ENCODE measurements around the gene ASGR1.
"Not testable (repeated sequence)": the region's sequence is repeated elsewhere in the genome, so short reads cannot be mapped to it uniquely, and the experiment has no call there.

ASGR1 gene

DNA sequence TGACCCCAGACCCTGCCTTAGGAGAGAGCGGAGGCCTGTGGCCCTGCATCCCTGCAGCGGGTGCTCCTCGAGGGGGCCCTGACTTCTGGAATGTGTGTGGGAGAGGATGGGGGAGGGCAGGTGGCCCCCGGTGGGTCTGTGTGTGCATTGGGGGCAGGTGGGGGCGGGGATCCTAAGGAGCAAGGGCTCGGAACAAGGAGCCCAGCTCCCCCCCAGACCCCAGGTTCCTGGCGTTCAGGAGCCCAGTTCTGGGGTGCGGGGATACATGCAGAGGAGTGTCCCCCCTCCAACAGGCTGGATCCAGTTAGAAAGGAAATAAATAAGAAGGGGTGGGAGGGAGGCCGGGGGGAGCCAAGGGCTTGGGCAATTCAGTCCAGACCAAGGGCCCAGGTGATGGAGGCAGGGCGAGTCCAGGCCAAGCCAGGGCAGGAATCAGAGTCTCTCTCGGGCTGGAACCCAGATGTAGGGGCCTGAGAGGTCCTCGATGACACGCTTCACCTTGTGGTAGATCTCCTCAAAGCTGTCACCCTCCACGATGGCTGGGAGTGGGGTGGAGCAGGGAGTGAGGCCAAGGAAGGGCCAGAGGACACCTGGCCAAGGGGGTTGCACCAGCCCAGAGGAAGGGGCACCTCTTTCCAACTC, 11.2 kb upstream of the ASGR1 start:
- no peak for DNase-seq (ENCODE audit: low read depth)

GRCh38 chr17:7186241-7186640, 7.1 kb upstream of the ASGR1 start:
- no peak for DNase-seq (ENCODE audit: low read depth)

DNA sequence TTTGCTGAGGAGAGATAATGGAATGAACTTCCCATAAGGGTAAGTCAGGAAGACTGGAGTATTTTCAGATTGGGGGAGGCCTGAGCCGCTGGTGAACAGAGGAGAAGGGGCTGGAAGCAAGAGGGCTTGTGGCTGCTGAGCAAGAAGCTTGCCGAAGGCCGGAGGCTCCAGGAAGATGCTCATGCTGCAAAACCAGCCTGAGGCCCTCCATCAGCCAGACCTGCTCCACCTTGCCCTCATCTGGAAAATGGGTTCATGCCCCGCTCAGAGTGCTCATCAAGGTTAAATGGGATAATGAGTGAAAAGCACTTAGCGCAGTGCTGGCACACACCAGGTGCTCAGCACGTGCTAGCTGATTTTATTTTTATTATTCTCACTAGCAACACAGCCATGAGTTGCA, 5.5 kb upstream of the ASGR1 start:
- no peak for DNase-seq (ENCODE audit: low read depth)

- DNase-seq (ENCODE audit: low read depth): no peak
These were observed 4.9 kb upstream of the ASGR1 start for GRCh38 chr17:7184091-7184488.

- no peak for DNase-seq (ENCODE audit: low read depth)
These were observed 4.4 kb upstream of the ASGR1 start for GRCh38 chr17:7183433-7184090.

DNA sequence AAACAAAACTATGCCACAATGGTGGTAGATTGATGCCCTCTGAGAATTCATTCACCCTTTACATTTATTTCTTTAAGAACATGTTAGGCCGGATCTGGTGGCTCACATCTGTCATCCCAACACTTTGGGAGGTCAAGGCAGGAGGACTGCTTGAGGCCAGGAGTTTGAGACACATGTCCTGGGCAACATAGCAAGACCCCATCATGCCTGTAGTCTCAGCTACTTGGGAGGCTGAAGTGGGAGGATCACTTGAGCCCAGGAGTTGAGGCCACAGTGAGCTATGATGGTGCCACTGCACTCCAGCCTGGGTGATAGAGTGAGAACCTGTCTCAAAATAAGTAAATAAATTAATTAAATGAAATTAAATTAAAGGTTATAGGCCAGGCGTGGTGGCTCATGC, 2.9 kb upstream of the ASGR1 start:
- DNase-seq (ENCODE audit: low read depth): not testable (repeated sequence)

DNA sequence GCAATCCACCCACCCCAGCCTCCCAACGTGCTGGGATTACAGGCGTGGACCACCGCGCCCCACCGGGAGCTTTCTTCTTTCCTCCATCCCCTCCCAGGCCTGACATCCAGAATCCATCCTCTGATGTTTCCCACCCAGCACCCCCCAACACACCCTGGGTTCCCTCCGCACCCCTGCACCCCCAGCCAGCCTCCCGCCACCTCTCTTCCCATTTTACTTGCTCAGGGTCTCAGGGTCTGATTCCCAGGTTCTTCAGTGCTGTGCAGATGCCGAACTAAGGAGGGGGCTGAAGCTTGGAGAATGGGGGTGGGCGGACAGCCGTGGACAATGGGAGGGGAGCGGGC, 225 bp downstream of the ASGR1 start:
- DNase-seq (ENCODE audit: low read depth): no peak

DNA sequence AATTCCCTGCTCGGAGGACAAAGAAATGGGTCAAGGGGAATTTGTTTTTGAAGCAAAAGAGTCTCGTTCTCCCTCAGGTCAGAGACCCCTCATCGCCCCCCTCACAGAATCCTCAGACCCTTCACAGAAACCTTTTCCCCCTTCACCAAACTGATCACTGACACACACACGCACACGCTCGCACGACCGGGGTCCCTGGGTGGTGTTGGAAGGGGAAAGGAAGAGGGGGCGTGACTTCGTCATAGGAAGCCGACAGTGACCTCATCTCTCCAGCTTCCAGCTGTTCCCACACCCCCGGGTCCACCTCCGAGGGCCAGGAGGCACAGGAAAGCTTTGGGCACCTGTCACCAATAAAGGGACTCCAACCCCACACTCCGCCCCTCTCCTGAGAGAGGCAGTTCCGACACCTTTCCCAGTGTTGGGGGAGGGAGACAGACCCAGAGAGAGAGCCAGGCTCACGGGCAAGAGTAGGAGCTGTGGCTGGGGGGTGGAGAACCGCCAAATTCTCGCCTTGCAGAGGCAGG, 1.2 kb downstream of the ASGR1 start:
- no peak for DNase-seq (ENCODE audit: low read depth)

- DNase-seq (ENCODE audit: low read depth): peak; percentile 56
These were observed 1.8 kb downstream of the ASGR1 start for GRCh38 chr17:7177191-7177953.

DNA sequence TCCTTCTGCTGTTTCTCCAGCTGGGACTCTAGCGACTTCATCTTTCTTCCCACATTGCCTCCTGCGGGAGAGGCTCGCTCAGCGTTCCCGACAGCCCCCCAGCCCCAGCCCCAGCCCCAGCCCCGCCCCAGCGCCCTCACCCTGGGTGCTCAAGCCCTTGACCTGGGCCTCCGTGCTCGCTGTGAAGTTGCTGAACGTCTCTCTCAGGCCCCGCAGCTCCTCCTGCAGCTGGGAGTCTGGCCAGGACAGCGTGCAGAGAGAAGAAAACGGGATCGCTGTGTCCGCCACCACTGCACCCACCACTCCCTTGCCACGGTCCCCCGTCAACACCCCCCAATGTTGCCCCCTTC, 2.4 kb downstream of the ASGR1 start:
- DNase-seq (ENCODE audit: low read depth): no peak

DNA sequence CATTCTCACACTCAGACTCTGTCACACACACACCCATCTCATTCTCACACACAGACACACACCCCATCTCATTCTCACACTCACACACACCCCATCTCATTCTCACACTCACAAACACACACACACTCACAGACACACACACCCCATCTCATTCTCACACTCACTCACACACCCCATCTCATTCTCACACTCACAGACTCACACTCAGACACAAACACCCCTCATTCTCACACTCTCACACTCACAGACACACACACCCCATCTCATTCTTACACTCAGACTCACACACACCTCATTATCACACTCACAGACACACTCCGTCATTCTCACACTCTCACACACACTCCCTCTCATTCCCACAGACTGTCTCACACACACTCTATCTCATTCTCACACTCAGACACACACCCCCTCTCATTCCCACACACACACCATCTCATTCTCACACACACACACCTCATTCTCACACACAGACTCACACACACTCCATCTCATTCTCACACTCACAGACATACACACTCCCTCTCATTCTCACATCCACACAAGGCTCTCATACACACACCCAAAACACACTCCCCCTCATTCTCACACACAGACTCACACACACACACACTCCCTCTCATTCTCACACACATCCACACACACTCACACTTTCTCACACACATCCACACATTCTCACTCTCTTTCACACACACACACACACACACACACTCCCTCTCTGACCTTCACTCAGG, 2.9 kb downstream of the ASGR1 start:
- DNase-seq (ENCODE audit: low read depth): no peak

DNA sequence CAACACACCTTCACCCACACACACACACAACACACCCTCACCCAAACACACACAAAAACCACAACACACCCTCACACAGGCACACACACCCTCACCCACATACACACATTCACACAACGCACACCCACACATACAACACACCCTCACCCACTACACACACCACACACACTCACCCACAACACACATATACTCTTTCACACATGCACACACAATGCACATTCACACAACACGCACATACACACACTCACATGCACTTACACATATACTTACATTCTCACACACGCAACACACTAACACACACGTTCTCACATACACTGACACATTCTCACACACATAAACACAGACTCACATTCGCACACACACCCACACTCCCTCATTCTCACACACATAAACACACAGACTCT, 3.8 kb downstream of the ASGR1 start:
- DNase-seq (ENCODE audit: low read depth): no peak

- no peak for DNase-seq (ENCODE audit: low read depth)
These were observed 4.4 kb downstream of the ASGR1 start for GRCh38 chr17:7174603-7175326.

- no peak for DNase-seq (ENCODE audit: low read depth)
These were observed 5.2 kb downstream of the ASGR1 start for GRCh38 chr17:7173687-7174602.

DNA sequence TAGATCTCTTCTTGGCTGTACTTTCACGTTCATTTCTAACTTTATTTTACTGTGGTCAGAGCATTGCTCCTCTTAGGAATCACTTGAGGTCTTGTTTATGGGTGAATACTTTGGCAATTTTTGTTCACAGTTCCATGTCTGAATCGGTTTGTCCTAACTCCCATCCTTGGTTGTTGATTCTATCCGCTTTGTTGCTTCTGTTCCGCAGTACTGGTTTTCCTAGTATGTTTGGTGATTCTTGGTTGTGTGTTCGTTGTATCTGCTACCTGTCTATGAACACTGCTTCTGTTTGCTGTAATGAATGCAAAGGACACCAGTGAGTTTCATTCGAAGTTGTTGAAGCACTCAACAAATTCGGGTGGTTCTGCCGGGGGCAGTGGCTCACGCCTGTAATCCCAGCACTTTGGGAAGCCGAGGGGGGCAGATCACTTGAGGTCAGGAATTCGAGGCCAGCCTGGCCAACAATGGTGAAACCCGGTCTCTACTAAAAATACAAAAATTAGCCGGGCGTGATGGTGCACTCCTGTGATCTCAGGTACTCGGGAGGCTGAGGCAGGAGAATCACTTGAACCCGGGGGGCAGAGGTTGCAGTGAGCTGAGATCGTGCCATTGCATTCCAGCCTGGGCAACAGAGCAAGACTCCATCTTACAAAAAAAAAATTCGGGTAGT, 6.5 kb downstream of the ASGR1 start:
- DNase-seq (ENCODE audit: low read depth): not testable (repeated sequence)

DNA sequence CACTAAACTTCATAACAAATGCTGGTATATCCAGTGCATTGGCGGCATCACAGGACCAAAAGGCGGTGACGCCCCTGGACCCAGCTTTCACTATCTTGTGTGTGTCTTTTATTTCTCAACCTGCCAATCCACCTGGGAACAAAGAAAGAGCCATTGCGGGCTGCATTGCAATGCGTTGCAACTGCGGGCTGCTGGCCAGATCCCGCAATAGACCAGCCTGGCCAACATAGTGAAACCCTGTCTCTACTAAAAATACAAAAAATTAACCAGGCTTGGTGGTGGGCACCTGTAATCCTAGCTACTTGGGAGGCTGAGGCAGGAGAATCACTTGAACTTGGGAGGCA, 9.6 kb downstream of the ASGR1 start:
- not testable (repeated sequence) for DNase-seq (ENCODE audit: low read depth)

DNA sequence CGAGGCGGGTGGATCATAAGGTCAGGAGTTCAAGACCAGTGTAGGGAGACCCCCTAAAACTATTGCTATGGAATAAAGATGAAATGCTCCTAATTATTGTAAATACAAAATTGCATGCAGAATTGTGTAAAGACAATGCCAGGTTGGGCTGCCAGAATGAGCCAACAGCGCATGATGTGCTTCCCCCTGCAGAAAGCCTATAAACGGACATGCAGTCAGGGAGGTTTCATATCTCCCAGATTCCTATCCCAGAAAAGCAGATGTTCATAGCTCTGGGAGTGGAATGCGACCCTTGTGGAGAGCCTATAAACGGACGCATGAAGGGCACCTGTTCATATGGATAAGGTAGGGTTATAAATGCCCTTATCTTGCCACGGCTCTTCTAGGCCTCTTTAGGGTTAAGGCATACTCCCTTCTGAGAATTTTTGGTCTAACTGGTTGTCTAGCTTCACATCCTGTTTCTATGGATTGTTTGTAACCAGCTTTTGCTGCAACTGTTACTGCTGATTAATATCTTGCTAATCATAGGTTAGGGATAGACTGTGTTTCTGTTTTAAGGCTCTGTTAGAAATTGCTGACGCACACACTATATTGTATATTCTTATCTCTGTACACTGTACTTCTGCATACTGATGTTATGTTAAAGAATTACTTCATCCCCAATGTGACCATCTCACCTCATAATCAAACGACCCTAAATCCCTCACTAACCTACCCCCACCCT, 10.2 kb downstream of the ASGR1 start:
- not testable (repeated sequence) for DNase-seq (ENCODE audit: low read depth)

DNA sequence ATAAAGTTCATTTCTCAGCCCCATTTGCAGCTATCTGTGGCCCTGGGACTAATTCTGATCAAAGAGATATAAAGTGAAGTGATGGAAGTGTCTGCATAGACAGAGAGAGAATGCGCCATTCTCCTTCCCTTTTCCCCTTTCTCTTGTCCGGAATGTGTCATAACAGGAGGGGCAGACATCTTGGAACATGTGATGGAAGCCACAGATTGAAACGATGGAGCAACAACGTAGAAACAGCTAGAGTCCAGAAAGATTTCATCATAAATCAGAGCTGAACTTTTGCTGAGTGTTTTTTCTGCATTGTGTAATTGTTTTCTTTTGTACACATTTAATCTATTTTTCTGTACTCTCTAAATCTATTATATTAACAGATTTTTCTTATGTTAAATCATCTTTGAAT, 11.3 kb downstream of the ASGR1 start:
- no peak for DNase-seq (ENCODE audit: low read depth)

- no peak for DNase-seq (ENCODE audit: low read depth)
These were observed 12.3 kb downstream of the ASGR1 start for GRCh38 chr17:7166873-7167272.

- DNase-seq (ENCODE audit: low read depth): not testable (repeated sequence)
These were observed 19.6 kb downstream of the ASGR1 start for GRCh38 chr17:7159571-7159970.

Data from stimulated activated CD4-positive, alpha-beta T cell treated with anti-CD3 and anti-CD28 coated beads, Interleukin-2, amount 100 ng/mL, for 4 hours (primary cell).